ENCODE results near the gene PTGFRN.

DNA sequence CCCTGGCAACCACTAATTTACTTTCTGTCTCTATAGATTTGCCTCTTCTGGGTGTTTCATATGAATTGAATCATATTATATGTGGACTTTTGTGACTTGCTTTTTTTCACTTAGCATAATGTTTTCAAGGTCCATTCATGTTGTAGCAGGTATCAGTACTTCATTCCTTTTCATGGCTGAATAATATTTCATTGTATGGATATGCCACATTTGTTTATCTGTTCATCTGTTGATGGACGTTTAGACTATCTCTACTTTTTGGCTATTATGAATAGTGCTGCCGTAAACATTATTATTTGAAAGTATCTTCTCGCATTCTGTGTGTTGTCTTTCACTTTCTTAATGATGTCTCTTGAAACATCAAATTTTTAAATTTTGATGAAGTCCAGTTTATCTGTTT is 59.0 kb downstream of the PTGFRN start:
- no peak for TF ChIP-seq YY1 (IDR thresholded peaks at IDR 0.05; ENCODE audit: insufficient read depth, insufficient read length)
- no peak for TF ChIP-seq ZNF274 (IDR thresholded peaks at IDR 0.05; ENCODE audit: low read depth, low read length)
